Endothelial cell of umbilical vein (primary cell): ENCODE measurements around the gene ATG7. TPM values are rescaled to one million over a fixed set of nuclear protein-coding genes. Genes with fewer than 3 reads are reported as not detected.

ENCODE experiments used
- BruUV-seq: library from RNA; stranded (reverse); fragments of 400-500 nt; replicated peaks from 2 replicates; lab custom pipeline; 2021; lab: Mats Ljungman, UMichigan
- CTCF ChIA-PET: fragments of 300-600, 350-600 bp; sonication (Branson Sonifier 250); formaldehyde crosslinking; loops from one replicate; lab custom pipeline; 2021; ENCODE audit warnings: antibody characterized with exemption, inconsistent platforms; lab: Charles Lee
- POLR2A ChIA-PET: fragments of 300-600, 350-600 bp; sonication (Branson Sonifier 250); formaldehyde crosslinking; loops from one replicate; lab custom pipeline; 2021; ENCODE audit warnings: antibody characterized with exemption, inconsistent platforms; lab: Charles Lee
- DNase-seq: peaks from one replicate; pipeline ENCODE4 v3.0.0-alpha.2; 2011; ENCODE audit warnings: low read depth, low spot score
- FAIRE-seq: peaks from 2 replicates; lab custom pipeline; 2011; peaks lifted over from hg19 to GRCh38; lab: Jason Lieb, UNC
- H2AFZ ChIP-seq: 2 replicates; pipeline ENCODE4 v1.6.0; 2012; ENCODE audit warnings: low read depth, low read length, control low read depth, inconsistent platforms
- H3K27ac ChIP-seq: 2 replicates; pipeline ENCODE4 v1.5.1; 2011; ENCODE audit warnings: low read depth, mild to moderate bottlenecking, control low read depth, low read length, moderate library complexity; ENCODE audit not compliant: insufficient read depth
- H3K27me3 ChIP-seq, 2 experiments: 2 replicates each; pipeline versions ENCODE4 v1.6.0 to v1.6.1; 2011; ENCODE audit warnings: low read length in 2 of 2, mixed read lengths in 1 of 2; ENCODE audit not compliant: control insufficient read depth in 2 of 2, insufficient read depth in 2 of 2
- H3K36me3 ChIP-seq, 2 experiments: 2 replicates in 1 of 2; 3 replicates in 1 of 2; pipeline ENCODE4 v1.5.1; 2011; ENCODE audit warnings: low read length in 2 of 2, mild to moderate bottlenecking in 1 of 2, moderate library complexity in 1 of 2; ENCODE audit not compliant: control insufficient read depth in 2 of 2, insufficient read depth in 2 of 2; ENCODE audit errors: extremely low read depth in 1 of 2
- H3K4me1 ChIP-seq: 3 replicates; pipeline ENCODE4 v1.5.1; 2011; ENCODE audit warnings: mild to moderate bottlenecking, low read length; ENCODE audit not compliant: control insufficient read depth, insufficient read depth; ENCODE audit errors: extremely low read depth
- H3K4me2 ChIP-seq: 2 replicates; pipeline ENCODE4 v1.6.1; 2011; ENCODE audit warnings: low read length, control low read depth, mixed read lengths; ENCODE audit not compliant: insufficient read depth
- H3K4me3 ChIP-seq, 3 experiments: fragments of 200-600 bp in 1 of 3; sonication (generic), shearing (Covaris generic) in 1 of 3; replicated peaks in 1 of 3; 2 replicates each; pipeline ENCODE4 v1.5.1; 2011 to 2016; ENCODE audit warnings: control low read depth in 3 of 3, low read length in 3 of 3, mild to moderate bottlenecking in 2 of 3, inconsistent platforms in 1 of 3, low read depth in 1 of 3, moderate library complexity in 1 of 3; ENCODE audit not compliant: insufficient read depth in 1 of 3
- H3K79me2 ChIP-seq: 2 replicates; pipeline ENCODE4 v1.6.0; 2012; ENCODE audit warnings: low read length, inconsistent platforms; ENCODE audit not compliant: control insufficient read depth, insufficient read depth
- H3K9ac ChIP-seq: replicated peaks from 2 replicates; pipeline ENCODE3; 2011; ENCODE audit warnings: low read length, control low read depth; ENCODE audit not compliant: insufficient read depth; ENCODE audit errors: extremely low read depth
- H3K9me1 ChIP-seq: replicated peaks from 3 replicates; pipeline ENCODE4 v1.6.0; 2011; ENCODE audit warnings: mild to moderate bottlenecking, low read length; ENCODE audit not compliant: control insufficient read depth, insufficient read depth; ENCODE audit errors: extremely low read depth
- H3K9me3 ChIP-seq: replicated peaks from 2 replicates; pipeline ENCODE4 v1.5.1; 2012; ENCODE audit warnings: low read length, inconsistent platforms; ENCODE audit not compliant: control insufficient read depth, insufficient read depth
- H4K20me1 ChIP-seq: replicated peaks from 2 replicates; pipeline ENCODE3; 2011; ENCODE audit warnings: mild to moderate bottlenecking, low read length; ENCODE audit not compliant: control insufficient read depth, insufficient read depth; ENCODE audit errors: extremely low read depth
- CTCF ChIP-seq, 2 donors: IDR thresholded peaks; 1 replicate in 1 of 2; 2 replicates in 1 of 2; pipeline ENCODE4 v1.5.1; 2011; ENCODE audit warnings: low read length in 2 of 2, mild to moderate bottlenecking in 2 of 2, moderate library complexity in 2 of 2, control low read depth in 1 of 2, inconsistent platforms in 1 of 2, low read depth in 1 of 2; ENCODE audit not compliant: insufficient read depth in 1 of 2; ENCODE audit errors: extremely low read depth in 1 of 2
- EZH2 ChIP-seq: IDR thresholded peaks from 2 replicates; pipeline ENCODE4 v1.6.1; 2012; ENCODE audit warnings: borderline replicate concordance, low read depth, mild to moderate bottlenecking, moderate library complexity, low read length, inconsistent platforms; ENCODE audit not compliant: severe bottlenecking
- FOS ChIP-seq: IDR thresholded peaks from 2 replicates; pipeline ENCODE4 v1.6.1; 2011; ENCODE audit warnings: mild to moderate bottlenecking, low read length, moderate library complexity, borderline replicate concordance; ENCODE audit not compliant: insufficient read depth
- GATA2 ChIP-seq: IDR thresholded peaks from 2 replicates; pipeline ENCODE4 v1.7.0; 2011; ENCODE audit warnings: low read depth, mild to moderate bottlenecking, moderate library complexity, mixed read lengths, low read length; ENCODE audit not compliant: insufficient read length, insufficient read depth
- JUN ChIP-seq: IDR thresholded peaks from 2 replicates; pipeline ENCODE4 v1.6.1; 2011; ENCODE audit warnings: borderline replicate concordance, low read depth; ENCODE audit not compliant: insufficient read length, insufficient read depth
- MAX ChIP-seq: IDR thresholded peaks from 2 replicates; pipeline ENCODE4 v1.6.1; 2011; ENCODE audit not compliant: insufficient read depth, insufficient read length
- MYC ChIP-seq: IDR thresholded peaks from one replicate; pipeline ENCODE4 v1.6.1; 2011; ENCODE audit warnings: mild to moderate bottlenecking, low read depth, low read length
- POLR2A ChIP-seq: IDR thresholded peaks from 2 replicates; pipeline ENCODE4 v1.6.1; 2012; ENCODE audit warnings: low read depth, mild to moderate bottlenecking, control low read depth, low read length
- POLR2AphosphoS5 ChIP-seq: IDR thresholded peaks from 2 replicates; pipeline ENCODE4 v1.6.1; 2012; ENCODE audit warnings: low read depth, mild to moderate bottlenecking, control low read depth, low read length, moderate library complexity; ENCODE audit not compliant: insufficient read depth
- dilution Hi-C: fragments of 300-500 bp; cut with MboI; formaldehyde crosslinking; loops from one replicate; pipeline ENCODE4 v1.15.0; 2019; ENCODE audit warnings: low sequenced_read_pairs; ENCODE audit not compliant: extremely low pct_ligation_motif_present
- intact Hi-C: fragments of 100-400 bp; cut with micrococcal nuclease; formaldehyde crosslinking; loops from one replicate; pipeline ENCODE4 v1.10.0; 2022
- polyA plus RNA-seq, 4 experiments: library from polyadenylated mRNA; depleted of rRNA in 3 of 4; stranded (reverse) in 3 of 4; unstranded in 1 of 4; fragments of >200 nt; gene quantifications; 2 replicates each; pipeline versions ENCODE4 v1.2.1 to v1.2.3, GENCODE V29; 2011 to 2012; ENCODE audit warnings: missing spikeins in 1 of 4
- total RNA-seq: library from RNA; stranded (reverse); gene quantifications from 2 replicates; pipeline ENCODE4 v1.2.3, GENCODE V29; 2021

Gene ATG7
- total and polyA plus RNA-seq, 2 donors (not counting 3 experiments of a cell fraction or from before 2014, with no cell fraction given) = 30.8 to 48.3 TPM

- no peak overlapping the region for H2AFZ ChIP-seq
- dilution Hi-C loops (no loop called here), intact Hi-C loops (no loop called here)
- POLR2A ChIA-PET = no interaction called here
- no peaks in the 10 kb centered on the region for H4K20me1 ChIP-seq
- no peaks in the 10 kb centered on the region for H3K4me1 ChIP-seq
- H3K36me3 ChIP-seq = no peaks in the 10 kb centered on the region
- H3K4me2 ChIP-seq = no peak overlapping the region
- FAIRE-seq (no peak), DNase-seq (no peak)
- H3K27ac ChIP-seq = no peak overlapping the region
- H3K27me3 ChIP-seq = no peaks in the 10 kb centered on the region
- H3K9me3 ChIP-seq = no peaks in the 10 kb centered on the region
- H3K9me1 ChIP-seq = no peaks in the 10 kb centered on the region
- no TSS peak for BruUV-seq
- TF ChIP-seq JUN (no peak), POLR2AphosphoS5 (no peak), GATA2 (no peak), EZH2 (no peak), POLR2A (no peak), MAX (no peak), CTCF (IDR thresholded peaks at IDR 0.05; ENCODE audit: extremely low read depth in 1 of 2, insufficient read depth in 1 of 2, low read depth in 1 of 2, low read length in 2 of 2) (no peak), FOS (no peak), MYC (no peak)
- H3K79me2 ChIP-seq = peaks cover 17% of the 10 kb centered on the region
- H3K9ac ChIP-seq = no peak overlapping the region
- CTCF ChIA-PET = interaction anchor here (1.2 to 2.9 kb wide), 4 partner anchors 27 to 90 kb away, joined by 3 to 9 read pairs (median 4); partner anchors contain the start of gene ATG7
- H3K4me3 ChIP-seq = no peak overlapping the region
These were observed 26.9 kb upstream of the ATG7 start for GRCh38 chr3:11245276-11245675.
